IPS-20b (cell line): ENCODE measurements around the gene CTNND2.

Source experiments
- H3K27ac ChIP-seq: one replicate; pipeline ENCODE4 v1.5.1; 2013; ENCODE audit warnings: low read length
- H3K27me3 ChIP-seq: 2 replicates; pipeline ENCODE4 v1.6.1; 2013; ENCODE audit warnings: mild to moderate bottlenecking, low read length, inconsistent platforms; ENCODE audit not compliant: insufficient read depth
- H3K36me3 ChIP-seq: 2 replicates; pipeline ENCODE4 v1.6.1; 2013; ENCODE audit warnings: low read depth, mild to moderate bottlenecking, inconsistent platforms, low read length, moderate library complexity; ENCODE audit not compliant: insufficient read depth
- H3K4me1 ChIP-seq: 2 replicates; pipeline ENCODE4 v1.6.1; 2013; ENCODE audit warnings: mild to moderate bottlenecking, control low read depth, inconsistent platforms, low read length, moderate library complexity; ENCODE audit not compliant: insufficient read depth
- H3K4me3 ChIP-seq: 2 replicates; pipeline ENCODE4 v1.5.1; 2013; ENCODE audit warnings: mild to moderate bottlenecking, low read length, inconsistent platforms
- H3K9ac ChIP-seq: 2 replicates; pipeline ENCODE4 v1.6.1; 2013; ENCODE audit warnings: low read depth, mild to moderate bottlenecking, inconsistent platforms, low read length, moderate library complexity
- H3K9me3 ChIP-seq: 2 replicates; pipeline ENCODE4 v1.6.1; 2013; ENCODE audit warnings: mild to moderate bottlenecking, low read depth, low read length, inconsistent platforms; ENCODE audit not compliant: insufficient read depth

The CTNND2 gene

DNA sequence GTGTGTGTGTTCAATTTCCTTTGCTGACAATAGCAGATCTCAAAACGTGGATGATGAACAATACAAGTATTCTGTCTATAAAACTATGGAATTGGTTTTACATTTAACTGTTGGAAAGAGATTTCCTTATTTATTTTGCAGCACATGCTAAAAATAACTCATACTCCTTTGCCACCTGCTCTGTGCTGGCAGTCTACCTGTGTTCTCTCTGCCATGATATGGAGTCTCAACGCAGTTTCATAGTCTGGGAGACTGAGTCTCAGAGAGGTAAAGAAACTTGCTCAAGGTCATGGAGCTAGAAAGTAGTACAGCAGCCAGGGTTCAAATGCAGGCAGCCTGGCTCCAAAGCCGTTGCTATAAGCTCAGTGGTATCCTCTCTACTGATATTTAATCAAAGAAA, 677.2 kb downstream of the CTNND2 start:
- Histone ChIP-seq H3K4me1 (no peaks in the 10 kb centered on the region), H3K9me3 (no peaks in the 10 kb centered on the region; the same call in 1 of the 2 replicates)

DNA sequence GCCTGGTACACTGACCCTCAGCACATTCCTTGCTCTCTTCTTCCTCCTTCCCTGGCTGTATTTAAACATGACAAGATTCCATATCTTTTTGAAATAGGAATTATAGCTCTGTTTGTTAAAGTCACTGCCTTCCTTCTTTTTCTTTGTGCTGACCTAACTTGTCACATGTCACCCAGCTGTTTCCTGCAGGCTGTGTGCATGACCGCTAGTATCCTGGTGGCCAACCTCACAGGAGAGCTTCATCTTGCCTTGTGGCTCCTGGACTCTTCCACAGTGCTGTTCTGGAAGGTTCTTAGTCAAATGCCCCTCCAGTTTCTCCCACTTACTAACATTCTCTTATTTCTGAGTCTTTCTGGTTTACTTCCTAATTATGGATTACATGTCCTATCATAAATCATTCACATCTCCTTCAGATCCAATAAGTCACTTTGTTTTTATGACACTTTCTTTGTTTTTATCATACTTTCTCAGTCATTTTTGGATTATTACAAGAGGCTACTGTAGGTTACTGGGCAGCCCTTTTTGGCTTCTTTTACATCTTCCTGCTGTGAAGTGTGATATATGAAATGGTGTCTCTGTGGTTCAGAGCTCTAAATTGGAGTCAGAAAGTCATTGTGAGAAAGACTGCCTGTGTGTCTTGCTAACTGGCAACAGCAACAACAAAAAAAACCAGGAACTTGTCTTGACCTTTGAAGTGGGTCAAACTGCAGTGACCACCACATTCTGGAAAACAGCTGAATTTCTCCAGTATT, 679.6 kb downstream of the CTNND2 start:
- Histone ChIP-seq H3K36me3 (no peaks in the 10 kb centered on the region), H3K4me1 (no peaks in the 10 kb centered on the region), H3K27ac (no peak overlapping the region), H3K9me3 (no peaks in the 10 kb centered on the region), H3K9ac (no peak overlapping the region), H3K27me3 (no peaks in the 10 kb centered on the region), H3K4me3 (no peak overlapping the region)

More for the DNA sequence above, 677.2 kb downstream of the CTNND2 start:
- H3K4me3 ChIP-seq = no peak overlapping the region
- H3K36me3 ChIP-seq = no peaks in the 10 kb centered on the region
- H3K27me3 ChIP-seq = no peaks in the 10 kb centered on the region
- no peak overlapping the region for H3K27ac ChIP-seq
- no peak overlapping the region for H3K9ac ChIP-seq

DNA sequence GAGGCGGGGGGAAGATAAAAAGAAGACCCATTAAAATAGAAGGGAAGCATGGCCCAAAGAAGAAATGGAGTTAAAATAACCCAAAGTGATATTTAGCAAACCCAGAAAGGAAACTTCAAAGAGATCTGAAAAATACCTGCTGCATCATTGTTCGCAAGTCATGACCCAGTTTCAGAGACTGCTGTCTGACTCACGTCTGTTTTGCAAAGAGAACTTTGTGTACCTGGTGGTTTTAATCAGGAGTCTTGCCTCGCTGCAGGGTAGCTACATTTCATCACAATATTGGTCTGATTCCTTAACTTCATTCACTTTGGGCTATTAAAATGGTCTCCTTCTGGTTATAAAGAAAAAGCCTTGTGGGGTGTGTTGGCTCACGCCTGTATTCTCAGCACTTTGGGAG, 682.1 kb downstream of the CTNND2 start:
- Histone ChIP-seq H3K27me3 (no peaks in the 10 kb centered on the region), H3K9me3 (no peaks in the 10 kb centered on the region), H3K36me3 (no peaks in the 10 kb centered on the region), H3K9ac (no peak overlapping the region), H3K27ac (no peak overlapping the region), H3K4me3 (no peak overlapping the region), H3K4me1 (no peaks in the 10 kb centered on the region)

DNA sequence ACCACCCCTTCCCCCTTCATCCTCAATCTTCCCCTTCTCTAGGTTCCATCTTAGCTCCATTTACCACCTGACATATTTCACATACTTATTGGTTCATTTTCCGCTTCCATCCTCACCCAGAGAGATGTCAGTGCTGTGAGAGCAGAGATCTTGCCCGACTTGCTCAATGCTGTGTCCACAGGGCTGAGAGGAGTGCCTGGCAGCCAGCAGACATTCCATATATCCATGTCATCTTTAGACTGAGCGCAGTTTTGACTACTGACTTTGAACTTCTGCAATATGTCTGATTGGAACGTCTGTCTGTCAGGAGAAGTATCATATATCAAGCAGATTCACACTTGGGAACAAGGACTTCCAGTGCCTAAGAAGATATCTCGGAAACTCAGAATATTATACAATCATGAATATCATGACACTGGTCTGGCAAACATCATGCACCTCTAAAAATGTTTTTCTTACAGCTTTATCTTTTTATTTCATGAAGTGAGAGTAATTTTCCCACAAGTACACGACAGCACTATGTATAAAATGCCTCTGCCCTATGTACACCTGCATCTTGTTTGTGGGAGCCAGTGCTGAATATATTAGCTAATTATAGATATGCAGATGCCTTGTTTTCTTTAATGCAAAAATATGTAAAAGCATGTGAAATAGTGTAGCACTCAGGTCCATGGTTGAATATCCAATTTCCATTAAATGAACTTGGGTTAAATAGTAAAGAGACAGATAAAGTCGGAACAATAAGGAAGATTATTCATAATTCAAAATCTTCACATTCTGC, 689.2 kb downstream of the CTNND2 start:
- Histone ChIP-seq H3K36me3 (no peaks in the 10 kb centered on the region), H3K9ac (no peak overlapping the region), H3K4me3 (no peak overlapping the region), H3K27me3 (no peaks in the 10 kb centered on the region), H3K27ac (no peak overlapping the region), H3K4me1 (no peaks in the 10 kb centered on the region), H3K9me3 (no peaks in the 10 kb centered on the region)

DNA sequence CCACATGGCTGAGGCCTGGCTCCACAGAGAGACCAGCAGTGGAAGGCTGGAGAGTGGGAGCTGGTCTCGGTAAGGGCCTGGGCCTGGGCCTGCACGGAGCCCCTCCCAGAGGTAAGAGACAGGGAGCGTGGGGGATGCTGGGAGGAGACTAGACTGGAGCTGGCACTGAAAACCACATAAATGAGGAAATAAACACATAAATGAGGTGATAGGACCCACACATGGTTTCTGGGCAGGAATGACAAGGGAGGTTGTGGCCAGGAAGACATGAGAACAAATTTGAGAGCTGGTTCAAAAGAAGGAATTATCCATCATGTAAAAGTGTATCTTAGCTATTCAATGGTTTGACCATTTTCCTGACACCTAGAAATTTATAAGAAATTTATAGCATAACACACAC, 691.5 kb downstream of the CTNND2 start:
- Histone ChIP-seq H3K36me3 (no peaks in the 10 kb centered on the region), H3K9me3 (no peaks in the 10 kb centered on the region), H3K4me3 (no peak overlapping the region), H3K27ac (no peak overlapping the region), H3K27me3 (no peaks in the 10 kb centered on the region), H3K4me1 (no peaks in the 10 kb centered on the region), H3K9ac (no peak overlapping the region)

DNA sequence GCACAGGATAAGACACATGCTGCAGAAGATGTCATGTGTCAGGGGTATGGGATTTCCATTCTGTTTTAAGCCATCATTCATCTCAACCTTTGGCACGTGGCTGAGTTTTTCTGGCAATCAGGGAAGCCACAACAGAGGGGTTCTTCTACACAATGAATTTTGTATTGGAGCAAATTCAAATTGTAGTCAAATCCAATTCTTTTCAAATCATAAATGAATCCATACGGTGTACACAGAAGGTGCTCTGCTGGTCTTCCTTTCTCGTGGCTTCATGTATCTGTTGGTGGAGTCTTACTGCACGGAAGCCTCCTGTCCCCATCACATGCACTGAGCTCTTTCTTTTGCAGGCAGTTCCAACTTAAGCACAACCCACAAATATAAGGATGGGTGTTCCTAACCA, 706.5 kb downstream of the CTNND2 start:
- H3K36me3 ChIP-seq = no peaks in the 10 kb centered on the region
- H3K9me3 ChIP-seq = no peaks in the 10 kb centered on the region
- H3K4me3 ChIP-seq = no peak overlapping the region
- no peak overlapping the region for H3K9ac ChIP-seq
- no peaks in the 10 kb centered on the region for H3K4me1 ChIP-seq
- no peak overlapping the region for H3K27ac ChIP-seq
- no peaks in the 10 kb centered on the region for H3K27me3 ChIP-seq

DNA sequence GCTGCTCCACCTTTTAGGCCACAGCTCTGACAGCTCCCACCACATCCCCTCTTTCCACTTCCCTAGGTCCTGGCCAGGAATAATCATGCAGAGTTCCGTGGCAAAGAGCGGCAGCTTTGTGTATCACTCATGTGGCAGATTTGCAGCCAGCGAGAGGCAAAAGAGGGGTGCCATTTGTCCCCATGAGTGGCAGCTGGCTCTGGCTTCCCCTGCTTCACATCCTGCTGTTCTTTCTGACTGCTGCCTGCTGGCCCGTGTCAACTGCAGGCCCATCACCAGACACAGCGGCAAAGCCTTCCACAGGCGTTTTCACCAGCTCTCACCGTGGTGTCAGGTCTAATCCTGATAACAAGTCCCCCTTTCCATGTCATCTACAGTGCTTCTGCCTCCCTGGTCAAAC, 712.6 kb downstream of the CTNND2 start:
- no peak overlapping the region for H3K9ac ChIP-seq
- H3K4me3 ChIP-seq = no peak overlapping the region
- H3K36me3 ChIP-seq = no peaks in the 10 kb centered on the region
- no peaks in the 10 kb centered on the region for H3K4me1 ChIP-seq
- H3K27me3 ChIP-seq = no peaks in the 10 kb centered on the region
- no peak overlapping the region for H3K27ac ChIP-seq
- H3K9me3 ChIP-seq = no peaks in the 10 kb centered on the region

DNA sequence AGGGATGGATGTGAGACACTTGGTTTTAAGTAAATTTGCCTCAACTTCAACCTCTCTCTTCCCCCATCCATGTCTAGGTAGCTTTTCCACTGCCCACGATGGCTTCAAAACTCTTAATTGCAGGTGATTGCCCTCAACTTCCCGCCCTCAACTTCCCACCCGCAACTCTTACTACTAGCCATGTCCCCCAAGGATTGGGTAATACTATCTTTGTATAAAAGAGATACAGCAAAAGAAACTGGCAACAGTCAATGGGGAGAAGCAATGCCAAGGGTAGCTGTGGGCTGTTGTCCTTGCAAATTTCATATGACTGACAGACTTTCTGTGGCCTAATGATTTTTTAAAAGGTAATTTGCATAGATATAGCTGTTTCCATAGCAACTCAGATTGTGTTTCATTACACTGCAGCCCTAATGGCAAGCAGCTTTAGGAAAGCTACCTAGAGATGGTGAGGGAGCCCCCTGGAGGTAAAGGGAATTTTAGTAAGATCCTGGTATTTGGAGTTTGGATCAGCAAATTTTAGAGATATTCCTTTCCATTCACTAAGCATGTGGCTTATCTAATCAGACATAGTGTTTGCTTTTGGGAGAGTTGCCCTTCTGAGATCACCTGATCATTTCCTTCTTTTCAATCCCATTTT, 721.7 kb downstream of the CTNND2 start:
- H3K36me3 ChIP-seq = no peaks in the 10 kb centered on the region
- no peaks in the 10 kb centered on the region for H3K4me1 ChIP-seq
- no peak overlapping the region for H3K27ac ChIP-seq
- H3K4me3 ChIP-seq = no peak overlapping the region
- no peaks in the 10 kb centered on the region for H3K9me3 ChIP-seq
- no peak overlapping the region for H3K9ac ChIP-seq
- H3K27me3 ChIP-seq = no peaks in the 10 kb centered on the region

DNA sequence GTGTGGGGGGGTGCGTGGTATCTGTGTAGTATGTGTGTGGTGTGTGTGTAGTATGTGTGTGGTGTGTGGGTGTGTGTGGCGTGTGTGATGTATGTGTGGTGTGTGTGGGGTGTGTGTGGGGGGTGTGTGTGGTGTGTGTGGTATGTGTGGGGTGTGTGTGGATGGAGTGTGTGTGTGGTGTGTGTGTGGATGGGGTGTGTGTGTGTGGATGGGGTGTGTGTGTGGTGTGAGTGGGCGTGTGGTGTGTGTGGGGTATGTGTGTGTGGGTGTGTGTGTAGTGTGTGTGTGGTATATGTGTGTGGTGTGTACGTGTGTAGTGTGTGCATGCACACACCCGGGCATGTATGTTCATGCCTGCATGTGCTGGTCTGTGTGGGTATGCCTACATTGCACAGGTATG, 722.3 kb downstream of the CTNND2 start:
- Histone ChIP-seq H3K27me3 (no peaks in the 10 kb centered on the region), H3K27ac (no peak overlapping the region), H3K4me3 (no peak overlapping the region), H3K9ac (no peak overlapping the region), H3K36me3 (no peaks in the 10 kb centered on the region), H3K9me3 (no peaks in the 10 kb centered on the region), H3K4me1 (no peaks in the 10 kb centered on the region)

DNA sequence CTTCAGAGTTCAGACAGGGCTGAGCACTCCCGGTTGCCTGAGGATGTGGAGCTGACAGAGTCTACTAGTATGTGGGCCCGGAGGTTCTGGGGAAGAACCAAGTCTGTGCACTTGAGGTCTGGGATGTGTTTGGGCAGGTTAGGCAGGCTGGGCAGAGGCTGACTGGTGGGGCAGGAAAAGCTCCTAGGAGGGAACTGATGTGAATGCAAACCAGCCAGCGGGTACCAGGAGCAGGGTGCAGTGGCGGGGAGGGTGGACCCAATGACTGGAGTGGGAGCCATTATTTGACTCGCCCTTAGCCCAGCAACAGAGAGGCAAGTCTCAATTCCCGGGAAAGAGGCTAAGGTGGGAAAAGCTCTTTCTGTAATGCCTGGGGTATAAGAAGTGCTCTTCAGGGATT, 723.4 kb downstream of the CTNND2 start:
- Histone ChIP-seq H3K4me1 (no peaks in the 10 kb centered on the region), H3K27ac (no peak overlapping the region), H3K27me3 (no peaks in the 10 kb centered on the region), H3K9me3 (no peaks in the 10 kb centered on the region), H3K9ac (no peak overlapping the region), H3K36me3 (no peaks in the 10 kb centered on the region), H3K4me3 (no peak overlapping the region)

DNA sequence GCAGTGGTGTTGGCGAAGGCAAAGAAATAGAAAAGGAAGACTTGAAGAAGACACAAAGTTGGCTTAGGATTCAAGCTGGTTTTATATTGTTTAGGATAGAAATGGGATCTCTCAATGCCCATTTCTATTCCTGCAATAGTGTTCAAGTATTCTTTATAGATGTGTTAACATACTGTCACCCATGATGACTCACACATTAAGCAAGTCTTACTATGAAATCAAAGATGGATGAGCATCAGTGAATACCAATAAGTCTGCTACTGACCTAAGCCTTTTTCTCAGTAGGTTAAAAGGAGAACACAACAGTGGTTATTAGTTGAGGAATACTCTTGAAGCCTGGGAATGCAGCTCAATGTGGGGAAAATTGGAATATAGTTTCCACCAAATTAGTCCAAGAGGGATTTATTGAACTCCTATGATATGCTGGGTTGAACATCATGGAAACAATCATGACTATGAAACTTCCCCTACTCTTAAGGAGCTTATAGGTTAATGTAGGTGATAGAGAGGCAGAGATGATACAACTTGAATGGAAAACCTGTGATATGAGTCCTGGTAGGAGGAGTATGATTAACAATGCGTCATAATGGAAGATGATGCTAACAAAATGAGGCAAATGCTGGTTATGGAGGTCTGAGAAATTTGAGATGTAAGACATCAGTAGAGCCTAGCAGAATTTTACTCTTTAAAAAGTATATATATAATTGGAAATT, 726.1 kb downstream of the CTNND2 start:
- H3K9me3 ChIP-seq = no peaks in the 10 kb centered on the region
- H3K9ac ChIP-seq = no peak overlapping the region
- H3K4me1 ChIP-seq = no peaks in the 10 kb centered on the region
- no peak overlapping the region for H3K4me3 ChIP-seq
- H3K36me3 ChIP-seq = no peaks in the 10 kb centered on the region
- no peaks in the 10 kb centered on the region for H3K27me3 ChIP-seq
- no peak overlapping the region for H3K27ac ChIP-seq
